ENCODE measurements around the gene AKIP1.

Gene AKIP1

GRCh38 chr11:8942518-8943066, 31.6 kb downstream of the AKIP1 start, which contains the start of gene ASCL3:
TSS of gene ASCL3 (minus strand) at chr11:8943016. CDS start at chr11:8938161, 4,855 bp downstream.
- no peak within 1 kb of the TSS for H3K27ac ChIP-seq
- no peak for TF ChIP-seq ZFX (IDR thresholded peaks at IDR 0.05)
- TF ChIP-seq, protein P1, sequence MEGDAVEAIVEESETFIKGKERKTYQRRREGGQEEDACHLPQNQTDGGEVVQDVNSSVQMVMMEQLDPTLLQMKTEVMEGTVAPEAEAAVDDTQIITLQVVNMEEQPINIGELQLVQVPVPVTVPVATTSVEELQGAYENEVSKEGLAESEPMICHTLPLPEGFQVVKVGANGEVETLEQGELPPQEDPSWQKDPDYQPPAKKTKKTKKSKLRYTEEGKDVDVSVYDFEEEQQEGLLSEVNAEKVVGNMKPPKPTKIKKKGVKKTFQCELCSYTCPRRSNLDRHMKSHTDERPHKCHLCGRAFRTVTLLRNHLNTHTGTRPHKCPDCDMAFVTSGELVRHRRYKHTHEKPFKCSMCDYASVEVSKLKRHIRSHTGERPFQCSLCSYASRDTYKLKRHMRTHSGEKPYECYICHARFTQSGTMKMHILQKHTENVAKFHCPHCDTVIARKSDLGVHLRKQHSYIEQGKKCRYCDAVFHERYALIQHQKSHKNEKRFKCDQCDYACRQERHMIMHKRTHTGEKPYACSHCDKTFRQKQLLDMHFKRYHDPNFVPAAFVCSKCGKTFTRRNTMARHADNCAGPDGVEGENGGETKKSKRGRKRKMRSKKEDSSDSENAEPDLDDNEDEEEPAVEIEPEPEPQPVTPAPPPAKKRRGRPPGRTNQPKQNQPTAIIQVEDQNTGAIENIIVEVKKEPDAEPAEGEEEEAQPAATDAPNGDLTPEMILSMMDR (conservative IDR thresholded peaks at IDR 0.05), result no peak

DNA sequence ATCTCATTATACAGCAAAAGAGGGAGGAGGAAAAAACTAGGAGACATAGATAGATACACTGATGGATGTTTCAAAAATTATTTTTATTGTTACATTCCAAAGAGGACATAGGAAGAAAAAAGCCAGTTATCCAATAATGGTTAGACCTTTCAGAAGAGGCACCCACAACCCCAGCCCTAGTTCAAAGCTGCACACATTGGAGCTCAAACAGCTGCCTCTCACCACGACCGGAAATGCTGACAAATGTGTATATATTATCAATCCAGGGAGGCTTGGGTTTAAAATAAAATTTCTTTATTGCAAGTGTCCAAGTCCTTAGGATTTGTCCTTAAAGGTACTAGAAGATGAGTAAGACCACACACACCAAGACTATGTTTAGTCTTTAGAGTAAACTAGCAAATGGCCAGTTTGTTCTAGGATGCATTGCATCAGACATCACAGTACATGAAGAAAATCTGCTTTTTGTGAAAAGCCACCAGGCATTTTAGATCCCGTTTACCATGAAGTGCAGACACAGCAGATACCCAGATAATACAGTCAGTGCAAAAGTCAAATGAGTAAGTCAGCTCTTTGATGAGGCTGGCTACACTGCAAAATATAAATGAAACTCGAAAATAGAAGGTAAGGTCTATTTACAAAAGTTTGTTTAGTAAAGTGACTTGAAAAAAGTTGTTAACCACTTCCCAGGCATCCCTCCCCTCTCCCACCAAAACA, 36.4 kb downstream of the AKIP1 start:
- H3K27ac ChIP-seq, result no peak overlapping the region
- TF ChIP-seq ZFX (IDR thresholded peaks at IDR 0.05), result no peak
- TF ChIP-seq, protein P1 (conservative IDR thresholded peaks at IDR 0.05), result no peak

GRCh38 chr11:8948886-8949285, 37.9 kb downstream of the AKIP1 start:
- H3K27ac ChIP-seq, result no peak overlapping the region
- TF ChIP-seq, protein P1 (conservative IDR thresholded peaks at IDR 0.05), result no peak
- TF ChIP-seq ZFX (IDR thresholded peaks at IDR 0.05), result no peak

DNA sequence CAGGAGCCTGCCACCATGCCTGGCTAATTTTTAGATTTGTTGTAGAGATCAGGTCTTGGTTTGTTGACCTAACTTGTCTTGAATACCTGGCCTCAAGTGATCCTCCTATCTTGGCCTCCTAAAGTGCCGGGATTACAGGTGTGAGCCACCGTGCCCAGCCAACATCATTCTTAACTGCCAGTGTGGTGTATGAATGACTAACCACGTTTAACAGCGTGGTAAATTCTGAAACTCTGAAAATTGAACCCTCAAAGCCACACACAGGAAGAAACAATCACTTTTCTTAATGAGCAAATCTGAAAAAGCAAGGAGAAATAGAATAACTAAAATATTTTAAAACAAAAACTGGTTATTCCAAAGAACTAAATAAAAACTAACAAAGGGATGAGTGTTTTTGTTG, 45.9 kb downstream of the AKIP1 start:
- no peak overlapping the region for H3K27ac ChIP-seq
- no peak for TF ChIP-seq ZFX (IDR thresholded peaks at IDR 0.05)
- TF ChIP-seq, protein P1 (conservative IDR thresholded peaks at IDR 0.05), result no peak

DNA sequence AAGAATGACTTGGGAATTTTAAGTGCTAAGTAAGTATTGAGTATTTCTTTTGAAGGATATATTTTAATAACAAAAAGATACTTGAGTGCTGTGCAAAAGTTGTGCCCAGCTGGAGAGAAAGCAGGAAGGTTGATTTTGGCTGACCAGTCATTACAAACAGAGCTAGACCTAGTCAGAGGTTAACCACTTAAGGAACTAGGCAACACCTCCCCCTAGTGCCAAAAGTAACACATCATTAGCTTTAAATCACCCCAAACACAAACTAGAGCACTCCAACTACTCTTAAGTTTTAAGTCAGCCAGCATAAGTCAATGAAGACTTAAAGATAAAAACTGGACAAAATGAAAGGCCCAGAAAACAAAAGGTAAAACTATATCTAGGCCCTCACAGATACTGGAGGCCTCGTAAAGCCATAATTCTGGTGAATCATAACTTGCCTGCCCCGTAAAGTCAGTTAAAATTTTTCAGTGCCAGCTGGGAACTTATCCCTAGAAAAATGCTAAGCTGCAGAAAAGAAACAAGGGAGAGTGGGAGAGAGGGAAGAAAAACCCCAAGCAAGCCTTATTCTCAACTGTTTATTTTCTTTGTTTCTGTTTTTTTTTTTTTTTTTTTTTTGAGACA, 48.7 kb downstream of the AKIP1 start:
- no peak for TF ChIP-seq ZFX (IDR thresholded peaks at IDR 0.05)
- TF ChIP-seq, protein P1 (conservative IDR thresholded peaks at IDR 0.05), result peak; percentile 83
- H3K27ac ChIP-seq, result no peak overlapping the region

GRCh38 chr11:8961401-8961800, 50.4 kb downstream of the AKIP1 start:
- no peak for TF ChIP-seq ZFX (IDR thresholded peaks at IDR 0.05)
- TF ChIP-seq, protein P1 (conservative IDR thresholded peaks at IDR 0.05), result no peak

DNA sequence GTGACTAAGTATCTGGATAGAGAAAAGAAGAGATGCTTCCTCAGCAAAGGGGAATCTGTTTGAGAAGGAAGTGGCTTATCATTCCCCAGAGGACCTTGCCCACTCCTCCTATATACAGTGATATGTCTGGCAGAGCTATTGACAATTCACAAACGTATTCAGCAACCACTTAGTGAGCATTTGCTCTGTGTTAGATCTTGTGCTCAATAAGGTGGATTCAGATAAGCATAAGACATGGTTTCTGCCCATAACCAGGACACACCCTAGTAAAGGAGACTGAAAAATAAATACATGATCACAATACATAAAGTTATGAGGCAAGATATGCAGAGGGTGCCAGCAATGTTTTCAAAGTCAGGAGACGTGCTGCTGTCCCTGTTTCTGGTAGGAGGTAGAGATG, 51.9 kb downstream of the AKIP1 start:
- no peak overlapping the region for H3K27ac ChIP-seq
- TF ChIP-seq, protein P1 (conservative IDR thresholded peaks at IDR 0.05), result no peak
- no peak for TF ChIP-seq ZFX (IDR thresholded peaks at IDR 0.05)

More at GRCh38 chr11:8961401-8961800, 50.4 kb downstream of the AKIP1 start:
- no peak overlapping the region for H3K27ac ChIP-seq

Data from C4-2B (cell line).